ENCODE results near the gene IPMK. TPM values are rescaled to one million over a fixed set of nuclear protein-coding genes. Genes with fewer than 3 reads are reported as not detected.
"Not testable (repeated sequence)": the region's sequence is repeated elsewhere in the genome, so short reads cannot be mapped to it uniquely, and the experiment has no call there.

IPMK gene
- total and polyA plus RNA-seq, 12 donors: 0.93 to 5.0 (median 2.6) TPM

GRCh38 chr10:58241346-58241745 is 26.3 kb downstream of the IPMK start:
- TF ChIP-seq CTCF (IDR thresholded peaks at IDR 0.05): no peak
- Histone ChIP-seq H3K36me3 (peaks cover 0 to 13% (median 0%) of the 10 kb centered on the region in 9 donors), H3K27me3 (no peaks in the 10 kb centered on the region), H3K4me3 (no peak overlapping the region), H3K4me1 (peaks cover 0 to 25% (median 9%) of the 10 kb centered on the region in 9 donors), H3K27ac (no peak overlapping the region), H3K9me3 (peaks cover 0 to 6% (median 0%) of the 10 kb centered on the region in 11 donors)
- intact Hi-C loops (cut with DNase I): no loop called here
- 97% methylated on average over 3 of the region's 3 CpGs for WGBS, 2 donors
- ATAC-seq: no peak
- no peak for DNase-seq

DNA sequence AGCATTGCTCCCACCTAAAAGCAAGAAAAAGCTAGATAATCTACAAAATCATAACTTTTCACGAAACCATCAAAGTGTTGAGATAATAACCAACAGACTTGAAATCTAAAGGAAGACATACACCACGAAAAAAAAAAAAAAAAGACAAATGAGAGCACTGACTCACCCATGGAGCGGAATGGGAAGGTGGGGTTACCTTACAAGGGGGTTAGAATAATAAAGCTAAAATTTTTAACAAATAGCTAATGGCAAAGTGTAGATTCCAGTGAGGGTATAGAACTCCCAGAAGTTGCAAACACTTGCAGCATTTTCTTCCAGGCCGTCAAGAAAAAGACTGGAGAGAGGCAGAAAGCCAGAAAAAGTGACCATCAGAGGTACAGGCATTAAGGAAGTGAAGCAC is 27.2 kb downstream of the IPMK start:
- DNase-seq (no peak), ATAC-seq (no peak)
- Histone ChIP-seq H3K36me3 (peaks cover 0 to 22% (median 7%) of the 10 kb centered on the region in 9 donors), H3K4me1 (peaks cover 0 to 25% (median 9%) of the 10 kb centered on the region in 9 donors), H3K4me3 (no peak overlapping the region), H3K9me3 (peaks cover 0 to 3% (median 0%) of the 10 kb centered on the region in 11 donors), H3K27me3 (no peaks in the 10 kb centered on the region), H3K27ac (no peak overlapping the region)
- intact Hi-C loops (cut with DNase I): no loop called here
- TF ChIP-seq CTCF (IDR thresholded peaks at IDR 0.05): no peak
- 77 to 83% methylated on average over 4 of the region's 4 CpGs for WGBS, 2 donors

GRCh38 chr10:58239561-58240169 is 28.0 kb downstream of the IPMK start:
- no peak for ATAC-seq
- Histone ChIP-seq H3K27me3 (no peaks in the 10 kb centered on the region), H3K27ac (no peak overlapping the region), H3K36me3 (peaks cover 0 to 29% (median 16%) of the 10 kb centered on the region in 9 donors), H3K4me3 (no peak overlapping the region), H3K9me3 (peaks cover 0 to 3% (median 0%) of the 10 kb centered on the region in 11 donors), H3K4me1 (peaks cover 0 to 25% (median 9%) of the 10 kb centered on the region in 9 donors)
- TF ChIP-seq CTCF (IDR thresholded peaks at IDR 0.05): no peak
- DNase-seq: no peak
- 75 to 83% methylated on average over 5 of the region's 5 CpGs for WGBS, 2 donors
- intact Hi-C loops (cut with DNase I): no loop called here

- 92 to 94% methylated on average over 3 of the region's 3 CpGs for WGBS, 2 donors
Measured at GRCh38 chr10:58237014-58237834, 30.5 kb downstream of the IPMK start.

DNA sequence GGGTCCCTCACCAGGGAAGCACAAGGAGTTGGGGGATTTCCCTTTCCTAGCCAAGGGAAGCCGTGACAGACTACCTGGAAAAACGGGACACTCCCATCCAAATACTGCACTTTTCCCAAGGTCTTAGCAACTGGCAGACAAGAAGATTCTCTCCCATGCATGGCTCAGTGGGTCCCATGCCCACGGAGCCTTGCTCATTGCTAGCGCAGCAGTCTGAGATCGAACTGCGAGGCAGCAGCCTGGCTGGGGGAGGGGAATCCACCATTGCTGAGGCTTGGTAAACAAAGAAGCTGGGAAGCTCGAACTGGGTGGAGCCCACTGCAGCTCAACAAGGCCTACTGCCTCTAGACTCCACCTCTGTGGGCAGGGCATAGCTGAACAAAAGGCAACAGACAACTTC is 37.8 kb downstream of the IPMK start:
- H3K4me1 ChIP-seq; ATAC-seq; intact Hi-C loops (cut with DNase I); H3K27ac ChIP-seq; DNase-seq; H3K4me3 ChIP-seq; H3K27me3 ChIP-seq: not testable (repeated sequence)
- Histone ChIP-seq H3K36me3 (peaks cover 0 to 80% (median 7%) of the 10 kb centered on the region in 9 donors), H3K9me3 (peaks cover 0 to 14% (median 0%) of the 10 kb centered on the region in 11 donors)
- WGBS, 2 donors: 92 to 96% methylated on average over 7 of the region's 7 CpGs

More at GRCh38 chr10:58237014-58237834, 30.5 kb downstream of the IPMK start:
- Histone ChIP-seq H3K4me1 (peaks cover 0 to 25% (median 9%) of the 10 kb centered on the region in 9 donors), H3K36me3 (peaks cover 0 to 48% (median 20%) of the 10 kb centered on the region in 9 donors), H3K4me3 (no peak overlapping the region), H3K27me3 (no peaks in the 10 kb centered on the region), H3K9me3 (peaks cover 0 to 9% (median 0%) of the 10 kb centered on the region in 11 donors), H3K27ac (no peak overlapping the region)
- TF ChIP-seq CTCF (IDR thresholded peaks at IDR 0.05): no peak
- intact Hi-C loops (cut with DNase I): no loop called here
- no peak for DNase-seq
- ATAC-seq: no peak
